ENCODE data around the gene CDH12.
"Not testable (repeated sequence)": the region's sequence is repeated elsewhere in the genome, so short reads cannot be mapped to it uniquely, and the experiment has no call there.

Gene CDH12

GRCh38 chr5:22250528-22250927 lies 602.6 kb downstream of the CDH12 start:
- no peak for DNase-seq

- DNase-seq, result no peak
These were observed 603.9 kb downstream of the CDH12 start for GRCh38 chr5:22249209-22249729.

DNA sequence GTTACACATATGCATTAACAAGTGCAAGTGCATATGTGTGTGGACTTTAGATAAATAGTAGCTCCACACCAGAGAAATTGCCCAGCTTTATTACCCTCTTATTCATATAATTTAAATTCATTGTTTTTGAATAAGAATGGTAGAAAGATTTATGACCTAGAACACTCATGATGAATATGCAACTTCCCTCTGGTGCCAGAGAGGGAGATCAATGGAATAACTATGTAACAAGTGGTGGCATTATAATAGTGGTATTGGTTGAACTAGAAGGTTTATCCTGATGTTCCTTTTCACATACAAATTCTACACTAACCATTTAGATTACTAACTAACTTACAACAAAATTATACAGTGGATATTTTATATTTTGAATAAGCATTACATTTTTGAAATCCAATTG lies 607.4 kb downstream of the CDH12 start:
- DNase-seq, result no peak

DNA sequence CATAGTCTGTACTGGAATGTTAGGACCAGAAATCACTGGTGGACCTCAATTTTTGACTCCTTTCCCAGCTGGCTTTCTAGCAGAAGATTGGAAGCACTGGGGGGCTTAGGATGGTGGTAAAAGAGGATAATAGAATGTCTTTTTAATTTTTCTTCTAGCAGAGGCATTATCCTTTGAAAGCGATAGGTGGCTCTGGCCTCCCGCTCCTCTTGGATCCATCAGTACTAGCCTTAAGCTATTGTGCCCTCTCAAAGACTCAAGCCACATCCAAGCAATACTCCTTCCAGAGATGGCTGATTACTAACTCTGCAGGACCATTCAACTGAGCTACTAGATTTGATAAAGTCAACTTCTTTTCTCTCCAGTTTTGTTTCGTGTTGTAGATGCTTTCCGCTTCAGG lies 610.6 kb downstream of the CDH12 start:
- DNase-seq, result no peak

DNA sequence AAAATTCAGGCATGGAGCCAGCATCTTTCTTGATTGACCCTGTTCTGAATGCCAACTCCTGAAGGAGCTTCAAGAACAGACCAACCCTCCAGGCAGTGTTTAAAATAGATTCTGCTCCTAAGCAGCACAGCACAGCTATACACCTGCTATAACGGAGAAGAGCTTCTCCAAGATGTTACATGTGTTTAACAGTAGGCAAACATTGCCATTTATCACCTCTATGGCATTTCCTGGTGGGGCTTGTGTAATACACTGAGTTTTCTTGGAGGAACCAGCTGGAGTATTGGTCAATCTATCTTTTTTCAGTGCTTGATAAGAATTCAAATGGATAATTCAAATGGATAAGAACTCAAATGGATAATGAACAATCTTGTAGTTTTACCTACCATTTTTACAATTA lies 615.1 kb downstream of the CDH12 start:
- DNase-seq, result no peak

DNA sequence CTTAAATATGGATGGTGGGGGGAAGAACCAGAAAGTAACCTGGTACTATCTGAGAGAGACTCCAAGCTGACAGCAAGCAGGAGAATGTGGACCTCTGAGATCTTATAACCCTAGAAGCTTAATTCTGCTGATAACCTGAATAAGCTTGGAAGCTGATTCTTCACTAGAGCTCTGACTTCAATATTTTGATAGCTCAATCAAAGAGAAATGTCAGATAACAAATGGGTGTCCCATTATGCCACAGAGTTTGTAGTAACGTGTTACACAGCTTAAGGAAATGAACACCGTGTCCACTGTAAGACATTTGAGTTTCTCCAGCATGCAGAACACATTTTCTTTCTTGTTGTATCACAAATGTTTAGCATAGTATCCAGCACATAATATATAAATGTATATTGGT lies 626.7 kb downstream of the CDH12 start:
- DNase-seq, result no peak

GRCh38 chr5:22223079-22223478 lies 630.1 kb downstream of the CDH12 start:
- DNase-seq, result no peak

DNA sequence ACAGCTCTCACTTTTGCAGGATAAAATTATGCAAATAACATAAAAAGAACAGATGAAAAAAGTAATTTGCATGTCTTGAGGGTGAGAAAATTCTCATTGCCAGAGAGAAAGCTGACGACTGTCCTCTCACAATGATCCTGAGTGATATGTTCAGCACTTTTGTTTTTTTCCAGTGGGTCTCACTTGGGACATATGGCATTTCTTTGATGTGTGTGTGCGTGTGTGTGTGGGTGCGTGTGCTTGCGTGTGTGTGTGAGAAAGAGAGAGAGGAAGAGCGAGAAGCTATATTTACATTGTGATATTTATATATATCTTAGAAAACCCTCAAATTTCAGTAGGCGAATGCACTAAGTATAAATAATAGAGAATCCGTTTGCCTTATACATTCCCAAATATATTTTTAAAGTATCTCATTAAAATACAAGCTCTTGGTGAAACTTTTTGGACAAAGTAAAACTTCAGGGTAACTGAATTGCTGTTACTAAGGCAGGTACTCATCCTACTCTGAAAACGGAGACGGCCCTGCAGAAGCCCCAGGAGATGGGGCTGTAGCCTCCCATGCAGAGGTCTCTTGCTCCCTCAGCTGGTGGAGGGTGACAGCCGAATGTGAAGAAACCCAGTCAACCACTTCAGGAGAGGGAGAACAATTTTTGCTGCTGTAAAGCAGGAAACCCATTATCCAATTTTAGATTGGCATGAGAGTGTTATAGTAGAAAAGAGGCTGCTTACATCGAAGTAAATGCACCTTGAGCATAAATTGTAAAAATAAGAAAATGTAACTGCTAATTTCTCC lies 639.2 kb downstream of the CDH12 start:
- DNase-seq, result not testable (repeated sequence)

- DNase-seq, result not testable (repeated sequence)
These were observed 640.7 kb downstream of the CDH12 start for GRCh38 chr5:22212254-22212991.

GRCh38 chr5:22208463-22208862 lies 644.7 kb downstream of the CDH12 start:
- not testable (repeated sequence) for DNase-seq

DNA sequence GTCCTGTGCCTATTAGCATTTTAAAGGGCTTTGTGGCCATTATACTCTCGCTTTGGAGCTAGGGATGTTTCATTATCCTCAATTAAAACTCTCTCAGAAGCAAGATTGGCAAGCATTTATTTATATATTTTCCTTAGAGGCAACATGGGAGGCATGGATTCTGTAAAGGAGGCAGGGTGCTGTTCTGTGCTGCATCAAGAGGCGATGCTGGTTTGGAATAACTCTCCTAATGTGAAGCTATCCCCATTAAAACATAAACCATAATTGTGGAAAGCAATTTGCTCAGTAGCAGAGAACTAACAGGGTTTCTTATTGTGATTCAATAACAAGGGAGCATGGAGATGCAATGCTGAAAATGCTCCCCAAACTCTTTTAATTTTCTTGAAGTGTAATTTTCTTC lies 664.5 kb downstream of the CDH12 start:
- not testable (repeated sequence) for DNase-seq

GRCh38 chr5:22187632-22188228 lies 665.4 kb downstream of the CDH12 start:
- DNase-seq, result not testable (repeated sequence)

DNA sequence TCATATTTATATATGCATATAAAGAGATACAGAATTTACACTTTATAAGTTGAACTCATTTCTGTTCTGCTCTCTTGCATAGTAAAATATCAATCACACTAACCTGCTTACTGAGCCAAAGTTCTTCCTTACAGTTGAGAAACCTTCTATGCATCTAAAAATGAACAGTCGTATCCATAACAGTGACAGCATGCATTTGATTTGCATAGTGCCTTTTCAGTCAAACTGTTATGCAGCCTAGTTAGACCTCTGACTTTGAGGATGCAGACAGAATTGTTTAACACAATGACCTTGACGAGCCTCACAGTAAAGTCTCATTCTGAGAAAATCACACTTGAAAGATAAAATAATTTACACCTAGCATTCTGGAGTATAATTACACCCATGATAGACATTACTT lies 683.9 kb downstream of the CDH12 start:
- not testable (repeated sequence) for DNase-seq

DNA sequence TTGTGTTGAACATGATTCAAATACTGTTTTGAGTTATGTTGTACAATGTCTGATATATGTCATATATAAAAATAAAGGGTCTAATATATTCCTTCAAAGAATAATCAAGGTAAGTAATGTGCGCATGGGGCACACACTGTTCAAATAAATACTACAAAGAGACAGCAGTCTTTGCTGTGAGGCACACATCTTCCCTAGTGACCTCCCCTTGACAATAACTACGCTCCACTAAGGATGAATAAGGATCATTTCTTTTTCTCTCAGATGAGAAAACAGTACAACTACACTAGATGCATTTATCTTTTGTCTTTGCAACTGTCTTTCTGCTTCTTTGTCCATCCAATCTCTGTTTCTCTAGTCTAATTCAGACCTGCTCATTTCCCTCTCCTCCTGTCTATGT lies 684.4 kb downstream of the CDH12 start:
- DNase-seq, result not testable (repeated sequence)

DNA sequence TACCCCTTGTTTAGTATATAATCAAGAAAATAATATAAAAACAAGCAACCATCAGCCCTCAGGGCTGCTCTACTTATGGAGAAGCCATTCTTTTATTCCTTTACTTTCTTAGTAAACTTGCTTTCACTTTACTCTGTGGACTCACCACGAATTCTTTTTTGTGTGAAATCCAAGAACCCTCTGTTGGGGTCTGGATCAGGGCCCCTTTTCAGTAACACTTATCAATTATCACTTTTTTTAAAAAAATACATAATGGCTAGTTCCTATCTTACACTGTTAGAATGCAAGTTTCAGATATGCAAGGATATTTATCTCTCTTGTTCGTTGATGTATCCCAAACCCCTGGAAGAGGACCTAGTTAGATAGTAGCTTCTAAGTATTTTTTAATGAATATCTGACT lies 687.2 kb downstream of the CDH12 start:
- DNase-seq, result not testable (repeated sequence)

DNA sequence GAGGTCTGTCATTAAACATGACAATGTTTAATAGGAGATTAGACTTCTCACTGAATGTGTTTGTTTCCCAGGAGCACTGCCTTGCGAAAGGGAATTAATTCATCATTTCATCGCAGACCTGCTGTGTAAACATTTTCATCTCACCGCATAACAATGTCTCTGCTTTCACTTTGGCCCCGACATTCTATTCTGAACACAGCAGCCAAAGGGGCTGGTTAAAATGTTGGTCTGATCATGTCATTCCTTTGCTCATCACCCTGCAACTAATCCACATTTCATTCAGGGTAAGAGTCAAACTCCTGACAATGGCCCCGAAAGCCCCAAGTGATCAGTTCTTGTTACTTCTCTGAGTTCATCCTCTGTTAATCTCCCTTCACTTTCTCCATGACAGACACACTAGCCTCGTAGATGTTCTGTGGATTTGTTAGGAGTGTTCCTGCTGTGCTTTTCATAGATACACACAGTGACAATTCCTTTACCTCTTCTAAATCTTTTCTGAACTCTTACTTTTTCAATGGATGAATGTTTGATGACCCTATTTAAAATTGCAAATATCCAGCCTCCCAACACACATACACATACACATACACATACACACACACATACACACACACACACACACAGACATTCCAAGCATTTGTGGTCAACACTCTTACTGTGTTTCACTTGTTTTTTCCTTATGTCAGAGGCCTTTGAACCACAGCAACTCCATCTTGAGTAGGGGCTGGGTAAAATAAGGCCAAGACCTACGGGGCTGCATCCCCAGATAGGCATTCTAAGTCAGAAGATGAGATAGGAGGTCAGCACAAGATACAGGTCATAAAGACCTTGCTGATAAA lies 688.0 kb downstream of the CDH12 start:
- DNase-seq, result not testable (repeated sequence)

- DNase-seq, result not testable (repeated sequence)
These were observed 696.2 kb downstream of the CDH12 start for GRCh38 chr5:22156953-22157352.

DNA sequence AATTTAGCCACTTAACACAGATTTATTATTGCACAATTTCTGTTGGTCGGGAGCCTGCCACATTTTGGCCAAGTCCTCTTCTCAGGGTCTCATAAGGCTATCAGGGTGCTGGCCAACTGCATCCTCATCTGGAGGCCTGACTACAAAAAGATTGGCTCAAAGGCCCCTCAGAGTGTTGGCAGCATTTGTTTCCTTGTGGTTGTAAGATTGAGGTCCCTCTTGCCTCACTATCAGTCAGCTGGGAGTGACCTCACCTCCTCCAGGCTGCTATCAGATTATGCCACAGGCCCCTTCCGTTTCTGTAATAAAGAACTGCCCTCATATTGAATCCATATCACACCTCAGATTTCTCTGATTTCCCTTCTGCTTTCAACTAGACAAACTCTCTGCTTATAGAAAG lies 698.4 kb downstream of the CDH12 start:
- not testable (repeated sequence) for DNase-seq

DNA sequence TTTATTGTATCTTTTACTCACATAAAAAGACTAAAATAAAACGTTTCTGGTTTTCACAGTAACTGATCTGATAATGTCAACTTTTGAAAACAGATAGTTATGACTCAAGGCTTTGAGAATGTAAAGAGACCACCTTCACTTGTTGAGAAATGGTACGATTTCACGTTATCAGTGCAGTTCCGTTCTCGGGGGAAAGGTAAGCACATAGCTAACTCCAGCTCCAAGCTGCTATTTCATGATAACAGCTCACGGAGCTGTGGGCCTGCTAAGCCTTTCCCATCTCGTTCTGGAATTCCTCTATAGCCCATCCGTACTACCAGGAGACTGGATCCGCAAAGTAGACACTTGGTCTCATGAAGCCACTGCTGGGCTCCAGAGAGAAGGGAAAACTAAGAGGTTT lies 701.3 kb downstream of the CDH12 start:
- DNase-seq, result not testable (repeated sequence)

DNA sequence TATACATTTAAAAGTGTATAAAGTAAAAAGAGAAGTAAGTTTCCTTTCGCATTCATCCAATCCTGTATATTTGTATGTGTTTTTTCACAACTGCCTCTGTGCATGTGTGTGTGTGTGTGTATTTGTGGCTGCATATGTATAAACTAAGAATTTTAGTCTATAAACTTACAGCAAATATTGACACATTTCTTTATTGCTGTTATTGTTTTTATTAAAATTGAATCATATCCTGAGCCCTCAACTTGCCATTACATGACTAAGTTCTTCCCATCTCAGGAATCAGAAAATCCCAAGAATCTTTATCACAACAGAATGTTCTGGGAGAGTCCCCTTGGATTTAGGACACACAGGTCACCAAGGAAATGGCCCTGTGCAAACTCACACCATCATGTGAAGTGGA lies 712.7 kb downstream of the CDH12 start:
- DNase-seq, result not testable (repeated sequence)

GRCh38 chr5:22139662-22140300 lies 713.4 kb downstream of the CDH12 start:
- not testable (repeated sequence) for DNase-seq

DNA sequence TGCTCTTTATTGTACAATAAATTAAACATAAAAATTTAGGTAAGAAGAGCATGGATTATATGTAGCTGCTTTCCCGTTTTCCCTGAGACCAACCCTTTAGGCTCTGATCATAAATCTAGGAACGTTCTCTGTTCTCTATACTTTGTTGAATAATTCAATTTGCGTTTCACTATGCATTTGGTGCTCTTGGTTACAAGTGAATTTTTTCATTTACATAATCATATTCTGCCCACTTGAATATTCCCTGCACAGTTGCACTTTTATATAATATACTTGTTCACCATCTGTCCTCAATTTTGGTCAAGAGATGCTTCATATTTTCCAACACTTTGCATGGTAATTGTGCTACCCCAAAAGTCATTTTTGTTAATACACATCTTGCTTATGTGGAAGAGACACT lies 741.8 kb downstream of the CDH12 start:
- DNase-seq, result no peak
